ENCODE measurements around the gene ABCA1.

DNA sequence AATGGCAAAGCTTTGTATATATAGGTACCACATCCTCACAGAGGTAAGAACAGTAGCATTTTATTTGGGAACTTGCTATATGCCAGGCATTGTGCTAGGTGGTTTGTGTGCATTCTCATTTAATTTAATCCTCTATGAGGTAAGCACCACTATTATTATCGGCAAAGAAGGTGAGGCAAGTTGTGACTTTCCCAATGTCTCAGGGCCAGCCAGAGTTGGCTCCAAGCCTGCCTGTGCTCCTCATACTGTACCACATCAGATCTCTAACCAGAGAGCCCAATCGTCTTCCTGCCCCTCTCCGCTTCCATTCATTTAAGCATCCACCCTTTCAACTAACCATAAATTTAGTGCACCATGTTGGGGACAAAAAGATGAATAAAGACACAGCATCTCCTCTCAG, 108.9 kb downstream of the ABCA1 start:
- TF ChIP-seq POLR2A (IDR thresholded peaks at IDR 0.05) (no peak), POLR2AphosphoS5 (IDR thresholded peaks at IDR 0.05) (no peak)
- TF ChIP-seq, protein P1, sequence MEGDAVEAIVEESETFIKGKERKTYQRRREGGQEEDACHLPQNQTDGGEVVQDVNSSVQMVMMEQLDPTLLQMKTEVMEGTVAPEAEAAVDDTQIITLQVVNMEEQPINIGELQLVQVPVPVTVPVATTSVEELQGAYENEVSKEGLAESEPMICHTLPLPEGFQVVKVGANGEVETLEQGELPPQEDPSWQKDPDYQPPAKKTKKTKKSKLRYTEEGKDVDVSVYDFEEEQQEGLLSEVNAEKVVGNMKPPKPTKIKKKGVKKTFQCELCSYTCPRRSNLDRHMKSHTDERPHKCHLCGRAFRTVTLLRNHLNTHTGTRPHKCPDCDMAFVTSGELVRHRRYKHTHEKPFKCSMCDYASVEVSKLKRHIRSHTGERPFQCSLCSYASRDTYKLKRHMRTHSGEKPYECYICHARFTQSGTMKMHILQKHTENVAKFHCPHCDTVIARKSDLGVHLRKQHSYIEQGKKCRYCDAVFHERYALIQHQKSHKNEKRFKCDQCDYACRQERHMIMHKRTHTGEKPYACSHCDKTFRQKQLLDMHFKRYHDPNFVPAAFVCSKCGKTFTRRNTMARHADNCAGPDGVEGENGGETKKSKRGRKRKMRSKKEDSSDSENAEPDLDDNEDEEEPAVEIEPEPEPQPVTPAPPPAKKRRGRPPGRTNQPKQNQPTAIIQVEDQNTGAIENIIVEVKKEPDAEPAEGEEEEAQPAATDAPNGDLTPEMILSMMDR (IDR thresholded peaks at IDR 0.05) = no peak

Measured in upper lobe of left lung (tissue), 4 donors.